Mesothelial cell of epicardium (in vitro differentiated cells): ENCODE measurements around the gene TMEM156. TPM values are rescaled to one million over a fixed set of nuclear protein-coding genes. Genes with fewer than 3 reads are reported as not detected.
"Not testable (repeated sequence)": the region's sequence is repeated elsewhere in the genome, so short reads cannot be mapped to it uniquely, and the experiment has no call there.

Experiments
- DNase-seq, 2 experiments: peaks; one replicate each; pipeline ENCODE4 v3.0.0; 2021; ENCODE audit warnings: low spot score in 2 of 2; ENCODE audit not compliant: unreplicated experiment in 2 of 2
- H3K27ac Mint-ChIP-seq: 2 replicates; pipeline ENCODE4 v1.8.0; 2021; ENCODE audit warnings: mixed read lengths
- H3K27me3 Mint-ChIP-seq: 2 replicates; pipeline ENCODE4 v1.8.0; 2021; ENCODE audit warnings: low read depth, mixed read lengths
- H3K36me3 Mint-ChIP-seq: 2 replicates; pipeline ENCODE4 v1.8.0; 2021; ENCODE audit warnings: mixed read lengths
- H3K4me1 Mint-ChIP-seq: 2 replicates; pipeline ENCODE4 v1.8.0; 2021; ENCODE audit warnings: mixed read lengths
- H3K4me3 Mint-ChIP-seq: 2 replicates; pipeline ENCODE4 v1.8.0; 2021; ENCODE audit warnings: mild to moderate bottlenecking, moderate library complexity, mixed read lengths
- H3K9me3 Mint-ChIP-seq: 2 replicates; pipeline ENCODE4 v1.8.0; 2021; ENCODE audit warnings: mixed read lengths
- CTCF ChIP-seq: fragments of 200-600 bp; sonication (generic); IDR thresholded peaks from one replicate; pipeline ENCODE4 v1.5.0; 2021; ENCODE audit warnings: antibody characterized with exemption; ENCODE audit not compliant: unreplicated experiment
- total RNA-seq: library from RNA; stranded (reverse); gene quantifications from 3 replicates; pipeline ENCODE4 v1.2.1, GENCODE V29; 2021

The TMEM156 gene
- total RNA-seq, 1 donor from 2014 or later: not detected

GRCh38 chr4:38976308-38976707, 55.9 kb downstream of the TMEM156 start:
- TF ChIP-seq CTCF: no peak
- no peaks in the 10 kb centered on the region for H3K27me3 Mint-ChIP-seq
- no peaks in the 10 kb centered on the region for H3K36me3 Mint-ChIP-seq
- no peak overlapping the region for H3K4me3 Mint-ChIP-seq
- H3K4me1 Mint-ChIP-seq: no peaks in the 10 kb centered on the region
- no peak for DNase-seq
- H3K27ac Mint-ChIP-seq: no peak overlapping the region
- H3K9me3 Mint-ChIP-seq: no peaks in the 10 kb centered on the region

GRCh38 chr4:38968668-38969067, 63.5 kb downstream of the TMEM156 start:
- no peak for TF ChIP-seq CTCF
- Mint-ChIP-seq H3K4me1 (no peaks in the 10 kb centered on the region), H3K27me3 (no peaks in the 10 kb centered on the region), H3K36me3 (no peaks in the 10 kb centered on the region), H3K9me3 (no peaks in the 10 kb centered on the region), H3K4me3 (no peak overlapping the region), H3K27ac (no peak overlapping the region)
- no peak for DNase-seq

GRCh38 chr4:38967260-38968095, 64.7 kb downstream of the TMEM156 start:
- TF ChIP-seq CTCF: no peak
- Mint-ChIP-seq H3K9me3 (no peaks in the 10 kb centered on the region), H3K4me1 (no peaks in the 10 kb centered on the region), H3K36me3 (no peaks in the 10 kb centered on the region), H3K4me3 (no peak overlapping the region), H3K27me3 (no peaks in the 10 kb centered on the region), H3K27ac (peak overlapping the region; percentile 44)
- no peak for DNase-seq

GRCh38 chr4:38965866-38966265, 66.3 kb downstream of the TMEM156 start:
- Mint-ChIP-seq H3K4me1 (no peaks in the 10 kb centered on the region), H3K27ac (no peak overlapping the region), H3K36me3 (no peaks in the 10 kb centered on the region), H3K9me3 (peaks cover 13% of the 10 kb centered on the region), H3K4me3 (no peak overlapping the region), H3K27me3 (no peaks in the 10 kb centered on the region)
- DNase-seq: no peak
- TF ChIP-seq CTCF: no peak

- H3K9me3 Mint-ChIP-seq: peaks cover 13% of the 10 kb centered on the region
- H3K4me3 Mint-ChIP-seq: no peak overlapping the region
- DNase-seq: no peak
- no peaks in the 10 kb centered on the region for H3K27me3 Mint-ChIP-seq
- no peaks in the 10 kb centered on the region for H3K4me1 Mint-ChIP-seq
- no peak overlapping the region for H3K27ac Mint-ChIP-seq
- H3K36me3 Mint-ChIP-seq: no peaks in the 10 kb centered on the region
- TF ChIP-seq CTCF: no peak
These were observed 67.0 kb downstream of the TMEM156 start for GRCh38 chr4:38964942-38965775.

GRCh38 chr4:38959248-38959647, 73.0 kb downstream of the TMEM156 start:
- not testable (repeated sequence) for H3K27ac Mint-ChIP-seq, H3K36me3 Mint-ChIP-seq, H3K4me3 Mint-ChIP-seq, H3K4me1 Mint-ChIP-seq, H3K27me3 Mint-ChIP-seq, DNase-seq
- peaks cover 13% of the 10 kb centered on the region for H3K9me3 Mint-ChIP-seq
